Neural progenitor cell (in vitro differentiated cells): ENCODE measurements around the gene LINGO3.

ENCODE experiments used
- EZH2phosphoT487 ChIP-seq: fragments of 200-600 bp; sonication (generic); IDR thresholded peaks from 2 replicates; pipeline ENCODE4 v1.6.1; 2017; ENCODE audit warnings: antibody characterized with exemption
- TF ChIP-seq, protein P1 (sequence below): fragments of 200-600 bp; sonication (generic); IDR thresholded peaks from 2 replicates; pipeline ENCODE4 v1.5.1; 2017; ENCODE audit warnings: antibody characterized with exemption, mild to moderate bottlenecking

GRCh38 chr19:2333027-2333806 lies 25.3 kb upstream of the LINGO3 start:
- TF ChIP-seq, protein P1, sequence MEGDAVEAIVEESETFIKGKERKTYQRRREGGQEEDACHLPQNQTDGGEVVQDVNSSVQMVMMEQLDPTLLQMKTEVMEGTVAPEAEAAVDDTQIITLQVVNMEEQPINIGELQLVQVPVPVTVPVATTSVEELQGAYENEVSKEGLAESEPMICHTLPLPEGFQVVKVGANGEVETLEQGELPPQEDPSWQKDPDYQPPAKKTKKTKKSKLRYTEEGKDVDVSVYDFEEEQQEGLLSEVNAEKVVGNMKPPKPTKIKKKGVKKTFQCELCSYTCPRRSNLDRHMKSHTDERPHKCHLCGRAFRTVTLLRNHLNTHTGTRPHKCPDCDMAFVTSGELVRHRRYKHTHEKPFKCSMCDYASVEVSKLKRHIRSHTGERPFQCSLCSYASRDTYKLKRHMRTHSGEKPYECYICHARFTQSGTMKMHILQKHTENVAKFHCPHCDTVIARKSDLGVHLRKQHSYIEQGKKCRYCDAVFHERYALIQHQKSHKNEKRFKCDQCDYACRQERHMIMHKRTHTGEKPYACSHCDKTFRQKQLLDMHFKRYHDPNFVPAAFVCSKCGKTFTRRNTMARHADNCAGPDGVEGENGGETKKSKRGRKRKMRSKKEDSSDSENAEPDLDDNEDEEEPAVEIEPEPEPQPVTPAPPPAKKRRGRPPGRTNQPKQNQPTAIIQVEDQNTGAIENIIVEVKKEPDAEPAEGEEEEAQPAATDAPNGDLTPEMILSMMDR, result no peak
- TF ChIP-seq EZH2phosphoT487, result no peak
